B cell (primary cell): Measurements from ENCODE around the gene ENO2.

ENCODE experiments used
- CTCF ChIP-seq: fragments of 200-600 bp; IDR thresholded peaks from one replicate; pipeline ENCODE4 v1.8.0; 2022; ENCODE audit warnings: antibody characterized with exemption, mild to moderate bottlenecking
- EZH2 ChIP-seq: IDR thresholded peaks from 2 replicates; pipeline ENCODE4 v1.6.1; 2012; ENCODE audit warnings: borderline replicate concordance, low read depth, mild to moderate bottlenecking, moderate library complexity, low read length; ENCODE audit not compliant: insufficient read depth, poor library complexity, severe bottlenecking

- TF ChIP-seq CTCF, result no peak
- no peak for TF ChIP-seq EZH2
Observed at GRCh38 chr12:6936194-6936635, 21.8 kb downstream of the ENO2 start.
